C4-2B (cell line): ENCODE results near the gene COL15A1.

ENCODE experiments used
- ZFX ChIP-seq: fragments of 450-650 bp; IDR thresholded peaks from 2 replicates; pipeline ENCODE4 v1.6.1; 2017
- TF ChIP-seq, protein P1 (sequence below): fragments of 450-650 bp; conservative IDR thresholded peaks from 2 replicates; pipeline ENCODE4 v1.5.1; 2017; ENCODE audit warnings: mild to moderate bottlenecking

DNA sequence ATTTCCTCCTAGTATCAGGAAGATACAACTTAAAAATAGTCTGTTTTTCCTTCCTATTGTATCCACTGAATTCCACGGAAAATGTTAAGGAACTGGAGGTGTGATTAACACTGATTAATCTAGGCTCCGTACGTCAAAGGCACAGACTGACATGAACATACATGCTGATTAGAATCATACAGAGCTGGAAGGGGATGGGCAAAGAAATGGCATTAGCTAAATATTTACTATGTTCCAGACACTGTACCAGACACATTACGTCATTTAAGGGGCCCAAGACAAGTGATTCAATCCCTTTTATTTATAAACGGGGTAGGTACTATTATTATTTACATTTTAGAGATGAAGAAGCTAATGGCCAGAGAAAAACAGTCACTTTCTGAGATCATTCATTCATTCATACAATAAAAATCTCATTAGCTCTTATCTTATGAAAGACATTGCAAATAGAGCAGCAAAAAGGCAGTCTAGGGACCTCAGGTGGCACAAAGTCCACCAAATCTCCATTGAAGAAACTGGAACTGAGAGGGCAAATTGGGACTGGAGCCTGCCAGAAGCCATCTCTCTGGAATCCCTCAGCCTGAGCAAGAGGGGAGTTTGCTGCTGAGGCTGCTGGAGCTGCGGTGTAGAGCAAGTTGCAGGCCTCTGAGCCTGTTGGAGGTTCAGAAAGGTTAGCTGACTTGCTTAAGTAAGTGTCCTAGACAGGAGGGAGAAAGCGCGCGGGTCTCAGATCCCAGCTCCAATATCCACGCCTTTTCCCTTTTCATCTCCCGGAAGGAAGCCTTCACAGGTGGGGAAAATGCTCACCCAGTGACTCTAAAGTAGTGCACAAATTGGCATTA lies 159.6 kb downstream of the COL15A1 start:
- TF ChIP-seq, protein P1, sequence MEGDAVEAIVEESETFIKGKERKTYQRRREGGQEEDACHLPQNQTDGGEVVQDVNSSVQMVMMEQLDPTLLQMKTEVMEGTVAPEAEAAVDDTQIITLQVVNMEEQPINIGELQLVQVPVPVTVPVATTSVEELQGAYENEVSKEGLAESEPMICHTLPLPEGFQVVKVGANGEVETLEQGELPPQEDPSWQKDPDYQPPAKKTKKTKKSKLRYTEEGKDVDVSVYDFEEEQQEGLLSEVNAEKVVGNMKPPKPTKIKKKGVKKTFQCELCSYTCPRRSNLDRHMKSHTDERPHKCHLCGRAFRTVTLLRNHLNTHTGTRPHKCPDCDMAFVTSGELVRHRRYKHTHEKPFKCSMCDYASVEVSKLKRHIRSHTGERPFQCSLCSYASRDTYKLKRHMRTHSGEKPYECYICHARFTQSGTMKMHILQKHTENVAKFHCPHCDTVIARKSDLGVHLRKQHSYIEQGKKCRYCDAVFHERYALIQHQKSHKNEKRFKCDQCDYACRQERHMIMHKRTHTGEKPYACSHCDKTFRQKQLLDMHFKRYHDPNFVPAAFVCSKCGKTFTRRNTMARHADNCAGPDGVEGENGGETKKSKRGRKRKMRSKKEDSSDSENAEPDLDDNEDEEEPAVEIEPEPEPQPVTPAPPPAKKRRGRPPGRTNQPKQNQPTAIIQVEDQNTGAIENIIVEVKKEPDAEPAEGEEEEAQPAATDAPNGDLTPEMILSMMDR = no peak
- no peak for TF ChIP-seq ZFX
